ENCODE data around the gene CARD14. TPM values are rescaled to one million over a fixed set of nuclear protein-coding genes. Genes with fewer than 3 reads are reported as not detected.

CARD14 gene
- total and polyA plus RNA-seq, 12 donors, result 0.30 to 3.4 (median 1.1) TPM

DNA sequence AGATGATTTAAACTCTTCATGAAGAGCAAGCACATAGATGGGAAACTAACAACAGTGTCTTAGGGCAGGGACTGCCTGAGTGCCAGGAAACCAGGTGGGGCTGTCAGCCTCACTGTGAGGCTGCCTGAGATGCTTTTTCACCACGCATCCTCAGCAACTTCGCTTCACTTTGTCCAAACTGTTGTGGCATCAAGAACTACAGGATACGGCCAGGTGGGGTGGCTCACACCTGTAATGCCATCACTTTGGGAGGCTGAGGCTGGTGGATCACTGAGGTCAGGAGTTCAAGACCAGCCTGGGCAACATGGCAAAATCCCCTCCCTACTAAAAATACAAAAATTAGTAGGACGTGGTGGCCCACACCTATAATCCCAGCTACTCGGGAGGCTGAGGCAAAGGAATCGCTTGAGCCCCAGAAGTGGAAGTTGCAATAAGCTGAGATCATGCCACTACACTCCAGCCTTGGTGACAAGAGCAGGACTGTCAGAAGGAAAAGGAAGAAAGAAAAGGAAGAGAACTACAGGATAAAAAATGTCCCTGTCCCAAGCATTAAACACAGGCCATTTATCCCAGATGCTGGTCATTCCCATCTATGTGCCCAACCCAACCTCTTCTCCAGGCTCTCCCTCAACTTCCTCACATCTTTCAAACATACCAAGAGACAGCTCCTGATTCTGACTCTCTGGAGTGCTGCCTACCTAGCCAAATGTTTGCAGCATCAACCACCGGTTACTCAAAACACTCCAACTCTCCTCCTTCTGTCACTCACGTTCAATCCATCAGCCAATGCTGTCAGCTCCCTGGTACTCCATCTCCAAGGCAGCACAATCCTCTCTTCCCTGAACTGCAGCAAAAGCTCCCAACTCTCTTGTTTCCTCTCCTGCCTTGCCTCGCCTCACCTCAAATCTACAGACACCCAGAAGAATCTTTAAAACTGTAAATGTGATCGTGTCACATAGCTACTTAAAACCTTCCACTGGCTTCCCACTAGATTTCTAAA lies 24.5 kb upstream of the CARD14 start:
- peak overlapping the region in 3 of 4 donors; percentile 49 to 91 (median 86) for H3K4me3 ChIP-seq
- DNase-seq, result no peak
- 44 to 52% (median 47%) methylated on average over 8 to 10 of the region's 10 CpGs for WGBS, 4 donors
- TF ChIP-seq POLR2A (IDR thresholded peaks at IDR 0.05), result no peak
- TF ChIP-seq, protein P1, sequence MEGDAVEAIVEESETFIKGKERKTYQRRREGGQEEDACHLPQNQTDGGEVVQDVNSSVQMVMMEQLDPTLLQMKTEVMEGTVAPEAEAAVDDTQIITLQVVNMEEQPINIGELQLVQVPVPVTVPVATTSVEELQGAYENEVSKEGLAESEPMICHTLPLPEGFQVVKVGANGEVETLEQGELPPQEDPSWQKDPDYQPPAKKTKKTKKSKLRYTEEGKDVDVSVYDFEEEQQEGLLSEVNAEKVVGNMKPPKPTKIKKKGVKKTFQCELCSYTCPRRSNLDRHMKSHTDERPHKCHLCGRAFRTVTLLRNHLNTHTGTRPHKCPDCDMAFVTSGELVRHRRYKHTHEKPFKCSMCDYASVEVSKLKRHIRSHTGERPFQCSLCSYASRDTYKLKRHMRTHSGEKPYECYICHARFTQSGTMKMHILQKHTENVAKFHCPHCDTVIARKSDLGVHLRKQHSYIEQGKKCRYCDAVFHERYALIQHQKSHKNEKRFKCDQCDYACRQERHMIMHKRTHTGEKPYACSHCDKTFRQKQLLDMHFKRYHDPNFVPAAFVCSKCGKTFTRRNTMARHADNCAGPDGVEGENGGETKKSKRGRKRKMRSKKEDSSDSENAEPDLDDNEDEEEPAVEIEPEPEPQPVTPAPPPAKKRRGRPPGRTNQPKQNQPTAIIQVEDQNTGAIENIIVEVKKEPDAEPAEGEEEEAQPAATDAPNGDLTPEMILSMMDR (IDR thresholded peaks at IDR 0.05), result no peak
- H3K4me1 ChIP-seq (replicated peaks in 1 of 2), result peaks cover 20 to 33% of the 10 kb centered on the region in 2 donors
- H3K36me3 ChIP-seq (replicated peaks in 1 of 2), result peaks cover 0 to 38% of the 10 kb centered on the region in 2 donors
- H3K9me3 ChIP-seq (replicated peaks in 1 of 3), result no peaks in the 10 kb centered on the region
- intact Hi-C loops (cut with DNase I), result loop anchor here (5.0 to 10.0 kb wide), 2 partner anchors 77 to 239 kb away; partner anchors contain the start of genes SGSH (in 1 of the 2) and SLC26A11 (in 1 of the 2)
- peak overlapping the region in 2 of 5 donors; percentile 95 for H3K27ac ChIP-seq
- no peaks in the 10 kb centered on the region for H3K27me3 ChIP-seq

- DNase-seq, result peak in 1 of 7 donors; percentile 41
- intact Hi-C loops (cut with DNase I), result loop anchor here (5.0 to 10.0 kb wide), 2 partner anchors 76 to 238 kb away; partner anchors contain the start of genes SGSH (in 1 of the 2) and SLC26A11 (in 1 of the 2)
- no peaks in the 10 kb centered on the region for H3K27me3 ChIP-seq
- H3K27ac ChIP-seq, result peak overlapping the region; percentile 76 to 95 (median 84)
- peak overlapping the region in 3 of 4 donors; percentile 83 to 91 (median 86) for H3K4me3 ChIP-seq
- TF ChIP-seq POLR2A (IDR thresholded peaks at IDR 0.05), result no peak
- TF ChIP-seq, protein P1 (IDR thresholded peaks at IDR 0.05), result peak in 2 of 6 experiments; percentile 1 to 5
- 0 to 1% (median 0%) methylated on average over 11 to 69 of the region's 69 CpGs for WGBS, 4 donors
- H3K9me3 ChIP-seq (replicated peaks in 1 of 3), result no peaks in the 10 kb centered on the region
- peaks cover 0 to 27% of the 10 kb centered on the region in 2 donors for H3K36me3 ChIP-seq (replicated peaks in 1 of 2)
- peaks cover 20 to 33% of the 10 kb centered on the region in 2 donors for H3K4me1 ChIP-seq (replicated peaks in 1 of 2)
Measured at GRCh38 chr17:80146121-80147034, 23.5 kb upstream of the CARD14 start.

- peak within 1 kb of the TSS; percentile 76 to 95 (median 84) for H3K27ac ChIP-seq
- peak; percentile 98 to 99 (median 99) for DNase-seq
- TF ChIP-seq POLR2A (IDR thresholded peaks at IDR 0.05), result peak; percentile 80 to 86
- TF ChIP-seq, protein P1 (IDR thresholded peaks at IDR 0.05), result peak in 2 of 6 experiments; percentile 1
- intact Hi-C loops (cut with DNase I), result loop anchor here (5.0 to 10.0 kb wide), 2 partner anchors 75 to 238 kb away; partner anchors contain the start of genes SGSH (in 1 of the 2) and SLC26A11 (in 1 of the 2)
- WGBS, 4 donors, result 0 to 1% (median 0%) methylated on average over 23 to 90 of the region's 90 CpGs
- peak within 1 kb of the TSS; percentile 49 to 92 (median 88) for H3K4me3 ChIP-seq
- H3K36me3 ChIP-seq (replicated peaks in 1 of 2), result peaks cover 0 to 19% of the 10 kb centered on the region in 2 donors
- H3K9me3 ChIP-seq (replicated peaks in 1 of 3), result no peaks in the 10 kb centered on the region
- no peaks in the 10 kb centered on the region for H3K27me3 ChIP-seq
- peaks cover 20 to 33% of the 10 kb centered on the region in 2 donors for H3K4me1 ChIP-seq (replicated peaks in 1 of 2)
Measured at GRCh38 chr17:80147035-80147822, 22.6 kb upstream of the CARD14 start, which contains the start of gene EIF4A3. TSS of gene EIF4A3 (minus strand) at chr17:80147128. CDS start at chr17:80146961, 167 bp downstream.
